Right cardiac atrium (tissue), 5 donors: Measurements from ENCODE around the gene PIGH. TPM values are rescaled to one million over a fixed set of nuclear protein-coding genes. Genes with fewer than 3 reads are reported as not detected.

Experiments used
- ATAC-seq, 2 donors: fragments of 200-7000 bp; cut with Tn5 transposase; one replicate each; pipeline versions ENCODE4 v1.8.0 to v1.9.1; 2020; ENCODE audit warnings: moderate library complexity in 2 of 2, mild to moderate bottlenecking in 1 of 2
- DNase-seq, 3 donors: peaks; one replicate each; pipeline ENCODE4 v3.0.0-alpha.2; 2020
- H3K27ac ChIP-seq: one replicate; pipeline ENCODE4 v1.5.1; 2013; ENCODE audit warnings: mild to moderate bottlenecking, low read length, control low read depth, moderate library complexity
- H3K27me3 ChIP-seq: one replicate; pipeline ENCODE4 v1.6.1; 2013; ENCODE audit not compliant: control insufficient read depth, insufficient read depth
- H3K4me1 ChIP-seq: one replicate; pipeline ENCODE4 v1.6.1; 2013; ENCODE audit warnings: low read length; ENCODE audit not compliant: control insufficient read depth, insufficient read depth
- H3K4me3 ChIP-seq: one replicate; pipeline ENCODE4 v1.5.1; 2013; ENCODE audit warnings: low read length, control low read depth
- H3K9me3 ChIP-seq: one replicate; pipeline ENCODE4 v1.6.1; 2013; ENCODE audit warnings: low read length; ENCODE audit not compliant: control insufficient read depth
- WGBS: extraction: QIAGEN DNeasy Blood & Tissue Kit; methylation state at CpG from one replicate; pipeline ENCODE4 v1.1.7; 2013; 5-methylcytosine and 5-hydroxymethylcytosine counted together
- intact Hi-C, 4 donors: fragments of 100-400 bp; cut with DNase I; formaldehyde crosslinking; loops; one replicate each; pipeline versions ENCODE4 v1.11.0 to v1.14.0; 2022 to 2023
- polyA plus RNA-seq: library from polyadenylated mRNA; stranded (reverse); fragments of 200-250 nt; gene quantifications from one replicate; pipeline ENCODE4 v1.2.3, GENCODE V29; 2013
- total RNA-seq, 4 donors: library from RNA; stranded (reverse); fragmentation: NEBNext Ultra II Directional; extraction: Animal tissue kit (Norgen Biotek cat#: 25700); gene quantifications; one replicate each; pipeline ENCODE4 v1.2.1, GENCODE V29; 2021
- donor health status: healthy with polysubstance abuse.
- donor health status: DM: no; HTN: yes; CAD: no.
- donor health status: DM: no; HTN: no; CAD: no.
- donor health status: DM: no; HTN: yes; CAD: no; lungs with severe emphysema.
- donor health status: DM: yes; HTN: yes; CAD: no.

Gene PIGH
- total and polyA plus RNA-seq, 5 donors = 13.1 to 15.4 (median 13.6) TPM

DNA sequence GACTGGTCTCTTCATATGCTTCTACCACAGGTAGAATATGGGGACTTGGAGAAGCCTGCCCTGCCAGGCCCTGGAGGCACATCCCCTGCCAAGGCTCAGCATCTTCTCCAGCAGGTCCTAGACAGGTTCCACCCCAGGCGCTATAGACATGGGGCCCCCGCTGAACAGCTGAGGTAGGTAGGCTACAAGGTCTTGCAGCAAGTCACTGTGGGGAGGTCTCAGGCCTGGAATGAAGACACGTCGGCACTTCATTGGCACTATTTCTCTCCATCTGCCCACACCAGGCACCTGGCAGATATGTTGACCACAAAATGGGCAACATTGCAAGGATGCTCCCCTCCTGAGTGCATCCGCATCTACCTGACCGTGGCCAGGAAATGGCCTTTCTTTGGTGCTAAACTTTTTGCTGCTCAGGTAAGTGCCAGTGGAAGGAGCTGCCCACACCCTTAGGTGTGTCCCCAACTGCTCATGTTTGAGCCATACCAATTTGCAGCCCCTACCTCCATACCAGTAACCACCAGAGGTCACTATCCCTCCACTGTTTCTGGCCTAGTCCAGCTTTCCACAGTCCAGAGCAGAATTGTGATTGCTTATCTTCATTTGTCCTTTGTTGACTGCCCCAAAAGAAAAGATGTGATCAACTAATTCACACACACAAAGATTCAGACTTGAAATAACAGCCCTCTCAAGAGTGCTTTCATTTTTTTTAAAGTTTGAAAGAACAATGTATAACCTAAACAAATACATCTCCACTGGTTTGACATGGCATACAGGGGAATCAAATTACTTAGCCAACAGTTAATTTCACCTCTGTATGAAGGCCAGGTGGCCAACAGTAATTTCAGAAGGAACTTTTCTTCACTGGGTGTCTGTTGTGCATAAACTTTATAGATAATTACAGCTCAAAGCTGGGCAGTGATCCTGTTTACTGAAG, 16.1 kb downstream of the PIGH start:
- intact Hi-C loops = loop anchor here in 3 of 4 donors (10.0 kb wide), 1 partner anchor 121 kb away; the partner anchor contains the start of gene RDH12 (in 3 of the 3)
- H3K4me1 ChIP-seq = no peaks in the 10 kb centered on the region
- no peak overlapping the region for H3K4me3 ChIP-seq
- DNase-seq (no peak), ATAC-seq (peak; percentile 75 to 80)
- H3K9me3 ChIP-seq = no peaks in the 10 kb centered on the region
- H3K27me3 ChIP-seq = no peaks in the 10 kb centered on the region
- H3K27ac ChIP-seq = no peak overlapping the region
- WGBS = 85% methylated on average over 6 of the region's 6 CpGs

DNA sequence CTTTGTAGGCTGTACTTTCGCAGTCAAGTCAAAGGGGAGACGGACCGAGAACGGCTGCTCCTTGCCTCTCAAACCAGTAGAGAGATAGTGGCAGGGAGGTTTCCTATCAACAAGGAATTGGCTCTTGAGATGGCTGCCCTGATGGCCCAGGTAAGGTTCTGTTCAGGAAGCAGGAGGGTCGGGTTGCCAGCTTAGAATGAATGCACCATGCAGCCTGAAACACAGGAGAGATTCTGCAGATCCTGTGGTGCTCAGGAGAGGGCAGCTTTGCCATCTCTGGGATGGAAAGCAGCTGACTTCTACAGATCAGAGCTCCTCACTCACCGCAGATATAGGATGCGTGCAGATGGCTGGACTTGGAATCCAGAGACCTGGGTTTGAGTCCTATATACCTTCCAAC, 18.0 kb downstream of the PIGH start:
- Histone ChIP-seq H3K27me3 (no peaks in the 10 kb centered on the region), H3K4me3 (no peak overlapping the region), H3K27ac (no peak overlapping the region), H3K4me1 (no peaks in the 10 kb centered on the region), H3K9me3 (no peaks in the 10 kb centered on the region)
- ATAC-seq (no peak), DNase-seq (no peak)
- intact Hi-C loops = loop anchor here in 3 of 4 donors (10.0 kb wide), 1 partner anchor 123 kb away; the partner anchor contains the start of gene RDH12 (in 3 of the 3)
- WGBS = 81% methylated on average over 7 of the region's 7 CpGs

DNA sequence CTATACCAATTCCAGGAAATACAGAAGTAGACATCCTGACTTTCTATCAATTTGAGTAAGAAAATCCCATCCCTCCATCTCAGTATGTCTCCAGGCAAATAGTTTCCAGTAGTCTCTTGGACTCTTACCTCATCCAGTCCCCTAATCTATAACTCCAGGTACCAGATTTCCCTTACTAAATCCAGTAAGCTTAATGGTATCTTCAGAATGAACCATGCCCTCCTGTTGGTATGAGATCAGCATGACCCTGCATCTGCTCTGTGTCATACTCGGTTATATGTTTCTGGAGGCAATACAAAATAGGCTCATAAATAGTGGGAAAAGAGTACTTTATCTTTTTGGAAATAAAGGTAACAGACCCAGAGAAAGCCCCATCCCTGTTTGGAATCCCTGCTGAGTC, 18.4 kb downstream of the PIGH start:
- Histone ChIP-seq H3K4me3 (no peak overlapping the region), H3K27me3 (no peaks in the 10 kb centered on the region), H3K27ac (no peak overlapping the region), H3K9me3 (no peaks in the 10 kb centered on the region), H3K4me1 (no peaks in the 10 kb centered on the region)
- DNase-seq (no peak), ATAC-seq (no peak)
- WGBS = 85% methylated on average over 1 of the region's 1 CpG
- intact Hi-C loops = loop anchor here in 3 of 4 donors (10.0 kb wide), 1 partner anchor 123 kb away; the partner anchor contains the start of gene RDH12 (in 3 of the 3)

DNA sequence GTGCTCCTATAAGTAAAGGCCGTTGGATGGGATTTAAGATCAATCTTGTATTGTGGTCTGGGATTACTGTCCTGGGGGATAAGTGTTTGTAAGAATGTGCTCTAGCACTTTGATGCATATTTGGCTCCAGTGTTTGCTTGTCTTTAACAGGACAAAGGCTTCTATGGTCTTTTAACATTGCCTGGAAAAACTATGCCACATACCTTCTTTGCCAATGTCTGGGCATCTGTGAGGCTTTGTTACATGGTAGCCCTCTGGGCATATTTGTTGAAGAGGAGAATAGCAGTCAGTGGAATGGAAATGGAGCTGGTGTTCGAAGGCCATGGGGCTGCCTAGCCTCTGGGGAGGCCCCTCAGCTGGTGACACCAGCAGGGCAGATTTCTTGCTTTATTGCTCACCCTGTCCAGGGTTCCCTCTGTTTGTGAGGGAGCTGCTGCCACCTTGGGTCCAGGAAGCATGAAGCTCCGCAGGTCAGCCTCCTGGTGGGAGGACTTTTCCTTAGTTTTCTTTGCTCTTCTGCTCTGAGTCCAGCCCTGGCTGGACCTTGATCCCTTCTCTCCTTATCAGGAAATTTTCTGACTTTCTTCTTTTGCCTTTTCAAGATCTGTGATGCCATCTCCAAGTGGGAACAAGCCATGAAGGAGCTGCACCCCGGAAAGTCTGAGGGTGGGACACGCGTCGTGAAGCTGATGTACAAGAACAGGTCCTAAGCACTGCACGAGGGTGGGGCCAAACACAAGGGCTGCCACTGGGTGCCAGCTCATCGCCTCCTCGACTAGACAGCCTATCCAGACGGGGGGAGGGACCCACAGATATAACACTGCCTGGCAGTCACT, 19.5 kb downstream of the PIGH start:
- Histone ChIP-seq H3K4me3 (no peak overlapping the region), H3K9me3 (no peaks in the 10 kb centered on the region), H3K27ac (no peak overlapping the region), H3K4me1 (no peaks in the 10 kb centered on the region), H3K27me3 (no peaks in the 10 kb centered on the region)
- no peak for ATAC-seq
- intact Hi-C loops = loop anchor here in 3 of 4 donors (10.0 kb wide), 1 partner anchor 124 kb away; the partner anchor contains the start of gene RDH12 (in 3 of the 3)
- WGBS = 80% methylated on average over 11 of the region's 11 CpGs
- DNase-seq = no peak

DNA sequence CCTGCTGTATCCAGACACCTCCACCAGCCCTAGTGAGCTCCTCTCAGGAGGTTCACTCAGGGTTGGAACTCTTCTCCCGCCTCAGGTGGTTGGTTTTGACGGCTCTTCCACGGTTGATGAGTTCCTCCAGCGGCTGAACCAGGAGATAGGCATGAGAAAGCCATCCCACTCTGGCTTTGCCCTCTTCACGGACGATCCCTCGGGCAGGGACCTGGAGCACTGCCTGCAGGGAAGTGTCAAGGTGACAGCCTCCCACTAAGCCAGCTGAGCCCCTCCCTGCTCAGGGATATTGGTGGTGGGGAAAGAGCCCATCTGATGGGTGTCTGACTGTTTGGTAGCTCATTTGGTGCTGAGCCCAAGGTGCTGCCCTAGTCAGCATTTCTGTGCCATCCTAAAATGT, 20.4 kb downstream of the PIGH start:
- H3K27ac ChIP-seq = no peak overlapping the region
- WGBS = 86% methylated on average over 7 of the region's 7 CpGs
- no peak for ATAC-seq

DNA sequence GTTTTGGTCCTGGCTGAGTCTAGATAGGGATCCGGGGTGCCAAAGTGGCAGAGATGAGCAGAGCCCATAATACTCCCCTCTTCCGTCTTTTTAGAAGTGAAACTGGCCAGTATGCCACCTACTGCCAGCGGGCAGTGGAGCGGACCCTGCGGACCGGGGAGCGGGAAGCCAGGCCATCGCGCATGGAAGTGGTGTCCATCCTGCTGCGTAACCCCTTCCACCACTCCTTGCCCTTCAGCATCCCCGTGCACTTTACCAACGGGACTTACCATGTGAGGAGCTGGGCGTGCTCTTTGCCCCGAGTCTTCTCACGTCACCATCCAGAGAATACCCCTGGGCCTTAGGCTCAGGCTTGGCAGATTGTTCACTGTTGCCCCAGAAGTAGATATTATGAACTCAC, 21.0 kb downstream of the PIGH start:
- Histone ChIP-seq H3K27ac (no peak overlapping the region), H3K4me1 (no peaks in the 10 kb centered on the region), H3K9me3 (no peaks in the 10 kb centered on the region), H3K4me3 (no peak overlapping the region), H3K27me3 (no peaks in the 10 kb centered on the region)
- ATAC-seq (no peak), DNase-seq (no peak)
- intact Hi-C loops = loop anchor here in 1 of 4 donors (10.0 kb wide), 1 partner anchor 54 kb away; no protein-coding TSS in a partner anchor
- 78% methylated on average over 15 of the region's 15 CpGs for WGBS

More for the DNA sequence above, 20.4 kb downstream of the PIGH start:
- intact Hi-C loops = loop anchor here in 3 of 4 donors (10.0 kb wide), 2 partner anchors 55 to 125 kb away; partner anchors contain the start of gene RDH12 (in 3 of the 3)
- no peaks in the 10 kb centered on the region for H3K9me3 ChIP-seq
- no peak for DNase-seq
- H3K27me3 ChIP-seq = no peaks in the 10 kb centered on the region
- no peak overlapping the region for H3K4me3 ChIP-seq
- no peaks in the 10 kb centered on the region for H3K4me1 ChIP-seq

DNA sequence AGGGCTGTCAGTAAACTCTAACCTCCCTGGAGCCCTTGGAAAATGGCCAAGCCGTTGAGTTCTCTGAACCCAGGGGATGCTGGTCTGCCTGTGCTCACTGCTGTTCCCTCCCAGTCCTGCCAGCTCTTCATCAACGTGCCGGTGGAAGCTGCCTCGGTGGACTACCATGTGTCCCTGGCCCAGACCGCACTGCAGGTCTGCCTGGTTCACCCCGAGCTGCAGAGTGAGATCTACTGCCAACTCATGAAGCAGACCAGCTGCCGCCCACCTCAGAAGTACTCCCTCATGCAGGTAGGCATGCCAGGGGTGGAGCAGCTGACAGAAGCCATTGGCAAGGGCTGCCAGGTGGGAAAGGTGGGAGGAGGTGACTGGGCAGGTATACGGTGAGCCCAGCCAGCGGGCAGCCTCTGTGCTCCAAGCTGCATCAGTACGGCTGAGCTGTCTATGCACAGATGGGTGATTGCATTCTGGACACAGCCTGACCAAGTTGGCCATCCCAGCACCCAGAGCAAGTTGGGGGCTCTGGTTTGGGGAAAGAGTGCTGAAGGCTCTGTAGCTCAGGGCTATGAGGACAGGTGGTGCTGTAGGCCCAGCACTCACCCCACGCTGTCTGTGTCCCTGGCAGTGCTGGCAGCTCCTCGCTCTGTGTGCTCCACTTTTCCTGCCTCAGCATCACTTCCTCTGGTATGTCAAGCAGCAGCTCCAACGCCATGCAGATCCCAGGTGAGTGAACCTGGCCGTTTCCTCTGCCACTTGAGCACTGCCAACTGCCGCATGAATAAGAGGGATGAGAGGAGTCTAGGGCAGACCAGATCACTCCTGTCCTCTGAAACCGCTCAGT, 21.9 kb downstream of the PIGH start:
- no peaks in the 10 kb centered on the region for H3K4me1 ChIP-seq
- ATAC-seq = no peak
- 77% methylated on average over 16 of the region's 16 CpGs for WGBS
- H3K9me3 ChIP-seq = no peaks in the 10 kb centered on the region
- no peak overlapping the region for H3K4me3 ChIP-seq
- intact Hi-C loops = loop anchor here in 1 of 4 donors (10.0 kb wide), 1 partner anchor 53 kb away; no protein-coding TSS in a partner anchor
- H3K27ac ChIP-seq = no peak overlapping the region
- no peaks in the 10 kb centered on the region for H3K27me3 ChIP-seq
- no peak for DNase-seq

DNA sequence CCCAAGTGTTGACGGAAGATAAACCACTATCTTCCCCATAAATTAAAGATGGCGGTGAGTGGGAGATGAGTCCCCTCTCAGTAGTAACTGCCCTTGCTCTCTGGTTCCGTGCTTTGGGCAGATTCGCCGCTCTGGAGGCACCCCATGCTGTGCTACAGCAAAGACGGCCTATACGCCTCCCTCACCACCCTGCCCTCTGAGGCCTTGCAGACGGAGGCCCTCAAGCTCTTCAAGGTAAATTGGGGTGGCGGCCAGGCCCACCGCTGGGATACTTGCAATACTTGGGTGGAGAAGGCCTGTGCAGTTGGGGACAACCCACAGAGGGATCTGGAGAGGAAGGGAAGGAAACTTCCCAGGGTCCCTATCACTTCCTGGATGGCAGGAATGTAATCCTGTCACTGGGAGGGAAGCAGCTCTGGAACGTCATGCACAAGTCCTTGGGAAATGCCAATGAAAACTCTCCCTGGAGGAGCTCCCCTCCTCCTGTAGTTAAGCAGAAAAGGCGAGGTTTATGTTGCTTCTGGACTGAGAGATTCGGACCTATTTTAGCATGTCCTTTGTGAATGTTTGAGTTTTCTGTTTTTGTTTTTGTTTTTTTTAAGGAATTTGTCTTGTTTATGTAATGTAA, 22.8 kb downstream of the PIGH start:
- H3K4me3 ChIP-seq = no peak overlapping the region
- H3K4me1 ChIP-seq = no peaks in the 10 kb centered on the region
- H3K9me3 ChIP-seq = no peaks in the 10 kb centered on the region
- DNase-seq (no peak), ATAC-seq (no peak)
- H3K27ac ChIP-seq = no peak overlapping the region
- WGBS = 79% methylated on average over 13 of the region's 13 CpGs
- intact Hi-C loops = loop anchor here in 1 of 4 donors (10.0 kb wide), 1 partner anchor 52 kb away; no protein-coding TSS in a partner anchor
- H3K27me3 ChIP-seq = no peaks in the 10 kb centered on the region

DNA sequence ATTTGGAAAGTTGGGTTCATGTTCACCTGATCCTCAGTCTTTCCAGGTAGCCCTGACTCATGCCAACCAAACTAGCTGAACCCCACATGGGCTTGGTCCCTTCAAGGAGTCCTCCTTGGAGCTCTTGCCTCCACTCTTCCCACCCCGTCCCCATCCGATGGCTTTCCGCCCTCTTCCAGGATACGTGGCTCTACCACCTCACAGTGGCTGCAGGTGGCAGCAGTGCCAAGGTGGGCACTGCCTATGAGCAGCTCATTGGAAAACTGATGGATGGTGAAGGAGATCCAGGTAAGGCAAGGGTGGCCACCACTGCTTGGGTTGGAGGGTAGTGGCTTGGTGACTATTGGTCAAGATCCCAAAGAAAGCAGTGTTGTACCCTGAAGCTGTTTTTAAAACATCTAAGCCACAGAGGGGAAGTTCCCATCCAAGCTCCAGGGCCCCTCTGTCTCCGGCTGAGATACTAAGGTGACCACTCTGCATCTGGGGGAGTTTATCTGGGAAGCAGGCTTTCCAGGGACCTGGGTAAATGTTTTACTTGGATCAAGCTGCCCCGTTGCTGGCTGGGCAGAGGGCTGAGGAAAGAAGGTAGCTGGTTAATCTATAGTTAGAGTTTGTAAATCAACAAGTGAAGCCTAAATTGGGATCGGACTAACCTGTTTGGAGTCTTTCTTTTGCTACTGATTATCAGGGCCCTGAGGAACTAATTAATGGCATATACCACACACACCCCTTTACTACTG, 23.7 kb downstream of the PIGH start:
- intact Hi-C loops = loop anchor here in 1 of 4 donors (10.0 kb wide), 1 partner anchor 52 kb away; no protein-coding TSS in a partner anchor
- no peak overlapping the region for H3K4me3 ChIP-seq
- DNase-seq (no peak), ATAC-seq (no peak)
- no peak overlapping the region for H3K27ac ChIP-seq
- 89% methylated on average over 7 of the region's 7 CpGs for WGBS
- H3K9me3 ChIP-seq = no peaks in the 10 kb centered on the region
- no peaks in the 10 kb centered on the region for H3K27me3 ChIP-seq
- no peaks in the 10 kb centered on the region for H3K4me1 ChIP-seq
